NCI-H774 (cell line): ENCODE results near the gene VWF.

Experiments
- DNase-seq: peaks from one replicate; lab custom pipeline; 2025; lab: John Stamatoyannopoulos, UW

The VWF gene

DNA sequence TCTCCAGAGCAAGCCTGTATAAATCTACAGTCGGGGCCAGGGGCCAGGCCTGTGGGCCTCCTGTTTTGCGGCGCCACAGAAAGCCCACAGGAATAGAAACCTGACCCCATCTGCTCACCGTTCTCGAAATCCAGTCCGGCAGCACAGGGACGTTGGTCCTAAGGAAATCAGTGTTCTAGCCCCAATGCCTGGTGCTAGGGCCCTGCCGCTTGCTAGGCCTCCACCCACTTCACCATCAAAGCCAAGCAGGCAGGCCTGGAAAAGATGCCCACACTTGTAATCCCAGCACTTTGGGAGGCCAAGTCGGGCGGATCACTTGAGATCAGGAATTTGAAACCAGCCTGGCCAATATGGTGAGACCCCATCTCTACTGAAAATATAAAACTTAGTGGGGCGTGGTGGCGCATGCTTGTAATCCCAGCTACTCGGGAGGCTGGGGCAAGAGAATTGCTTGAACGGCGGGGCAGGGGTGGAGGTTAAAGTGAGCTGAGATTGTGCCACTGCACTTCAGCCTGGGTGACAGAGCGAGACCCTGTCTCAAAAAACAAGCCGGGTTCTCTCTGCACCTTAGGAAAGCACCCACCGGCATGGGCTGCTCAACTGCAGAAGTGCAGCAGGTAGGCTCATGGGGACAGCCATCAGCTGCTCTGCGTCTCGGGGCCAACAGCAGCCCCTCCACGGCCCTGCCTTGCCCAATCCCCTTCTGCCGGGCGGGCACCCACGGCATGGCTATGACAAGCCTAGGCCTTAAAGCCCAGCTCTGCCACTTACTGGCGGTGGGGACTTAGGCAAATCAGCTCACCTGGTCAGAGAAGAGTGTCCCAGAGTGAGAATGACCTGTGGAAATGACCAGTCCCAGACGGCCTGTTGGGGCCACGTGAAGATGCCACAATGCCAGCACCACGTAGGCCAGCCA, 47.4 kb downstream of the VWF start:
- no peak for DNase-seq

DNA sequence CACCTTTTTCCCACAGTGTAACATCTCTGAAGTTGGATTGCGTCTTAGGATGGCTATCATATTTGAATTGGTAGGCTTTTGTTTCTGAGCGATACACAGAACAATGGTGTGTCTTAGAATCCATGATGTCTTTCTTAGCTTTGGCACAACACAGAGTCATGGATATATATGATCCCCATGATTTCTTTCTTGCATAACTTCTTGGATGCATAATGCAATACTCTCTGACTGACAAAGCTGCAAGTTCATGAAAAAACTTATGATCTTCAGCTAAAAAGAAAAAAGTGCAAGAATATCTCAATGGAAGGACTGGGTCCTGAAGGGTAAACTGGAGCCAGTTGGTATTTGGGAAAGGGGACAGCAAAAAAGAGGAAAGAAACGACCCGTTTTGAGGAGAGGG, 48.1 kb downstream of the VWF start:
- DNase-seq, result no peak

DNA sequence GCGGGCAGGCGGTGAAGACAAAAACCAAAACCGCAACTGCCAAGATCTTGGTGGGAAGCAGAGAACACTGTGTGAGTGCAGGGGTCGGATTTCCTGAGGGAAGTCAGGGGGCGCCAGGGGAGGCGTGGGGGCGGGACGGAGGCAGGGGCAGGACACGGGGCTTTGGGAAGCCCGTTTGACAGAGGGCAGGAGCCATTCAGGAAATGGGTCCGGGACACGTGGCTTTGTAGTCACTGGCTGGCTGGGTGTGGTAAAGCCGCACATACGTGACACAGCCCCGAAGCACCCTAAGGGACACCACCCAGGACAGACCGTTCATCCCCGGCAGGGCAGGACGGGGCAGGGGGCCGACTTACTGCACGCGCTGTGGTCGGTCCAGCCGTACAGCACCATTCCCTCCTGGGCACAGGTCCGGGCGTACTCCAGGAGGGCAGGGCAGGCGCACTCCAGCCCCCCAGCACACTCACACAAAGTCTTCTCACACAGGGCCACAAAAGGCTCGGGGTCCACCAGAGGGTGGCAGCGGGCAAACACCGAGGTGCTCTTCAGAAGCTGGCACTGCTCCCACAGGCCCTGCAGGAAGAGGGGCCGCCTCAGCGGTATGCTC, 49.4 kb downstream of the VWF start:
- no peak for DNase-seq

DNA sequence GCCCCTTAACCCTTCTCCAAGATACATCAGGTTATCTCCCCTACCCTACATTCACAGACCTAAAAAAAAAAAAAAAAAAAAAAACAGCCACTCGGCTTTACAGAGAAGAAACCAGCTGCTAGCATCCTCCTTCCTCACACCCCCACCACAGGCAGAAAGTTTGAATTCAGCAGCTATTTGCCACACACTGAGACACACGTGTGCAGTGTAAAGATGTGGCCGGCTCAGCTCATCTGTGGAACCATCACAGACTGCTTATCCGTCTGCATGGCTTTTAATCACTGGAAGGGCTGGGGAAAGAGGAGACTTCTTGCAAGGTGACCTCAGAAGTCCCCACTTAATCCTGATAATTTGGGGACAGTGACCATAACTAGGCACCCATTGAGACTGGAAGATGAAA, 50.0 kb downstream of the VWF start:
- DNase-seq, result no peak

DNA sequence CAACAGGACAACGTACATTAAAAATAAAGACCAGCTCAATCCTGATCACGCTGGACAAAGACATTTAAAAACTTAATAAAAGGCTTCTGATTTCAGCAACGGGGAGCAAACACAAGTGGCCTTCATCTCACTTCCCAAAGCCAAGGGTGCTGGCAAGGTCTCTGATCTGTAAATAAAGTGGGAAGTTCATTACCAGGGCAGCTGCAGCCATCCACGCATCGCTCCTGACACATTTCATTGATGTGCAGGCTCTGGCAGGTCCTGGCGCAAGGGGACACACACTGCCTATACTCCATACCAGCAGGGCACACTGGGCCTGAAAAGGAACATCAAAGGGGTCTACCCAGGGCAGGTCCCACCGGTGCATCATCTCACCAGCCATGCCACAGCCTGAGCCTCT, 51.0 kb downstream of the VWF start:
- DNase-seq, result no peak

DNA sequence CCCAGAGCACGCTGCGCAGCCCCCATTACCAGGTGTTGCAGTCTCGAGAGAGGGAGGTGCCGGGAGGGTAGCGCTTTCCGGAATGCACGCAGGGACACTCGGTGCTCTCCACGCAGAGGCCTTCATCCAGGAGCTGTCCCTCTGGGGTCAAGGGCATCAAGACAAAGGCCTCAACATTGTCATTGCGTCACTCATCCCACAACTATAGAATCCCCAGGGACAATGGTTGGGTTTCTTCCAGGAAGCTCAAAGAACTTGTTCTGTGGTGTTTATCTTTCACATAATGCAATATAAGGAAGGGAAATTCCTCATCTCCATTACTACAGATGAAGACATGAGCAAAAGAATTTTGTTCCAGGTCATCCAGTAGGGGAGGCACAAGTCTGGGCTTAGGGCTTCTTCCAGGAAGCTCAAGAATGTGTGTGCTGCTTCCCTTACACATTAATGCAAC, 52.1 kb downstream of the VWF start:
- DNase-seq, result no peak

DNA sequence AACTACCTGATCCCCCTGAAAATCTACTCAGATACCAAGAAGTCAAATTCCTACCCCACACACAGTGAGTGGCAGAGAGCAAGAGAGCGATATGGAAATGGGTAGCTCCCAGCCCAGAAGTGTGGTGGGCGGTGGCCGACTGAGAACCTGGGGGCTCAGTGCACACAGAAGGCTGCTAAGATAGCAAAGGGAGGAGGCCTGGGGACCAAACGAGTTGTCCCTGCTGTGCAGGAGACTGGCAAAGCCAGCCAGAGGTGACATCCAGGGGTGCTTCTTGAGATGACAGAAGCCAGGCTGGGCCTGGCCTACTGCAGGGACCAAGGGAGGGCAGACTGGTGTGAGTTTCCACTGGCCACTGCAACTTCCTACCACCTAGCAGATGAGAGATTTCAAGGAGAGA, 52.9 kb downstream of the VWF start:
- DNase-seq, result no peak

DNA sequence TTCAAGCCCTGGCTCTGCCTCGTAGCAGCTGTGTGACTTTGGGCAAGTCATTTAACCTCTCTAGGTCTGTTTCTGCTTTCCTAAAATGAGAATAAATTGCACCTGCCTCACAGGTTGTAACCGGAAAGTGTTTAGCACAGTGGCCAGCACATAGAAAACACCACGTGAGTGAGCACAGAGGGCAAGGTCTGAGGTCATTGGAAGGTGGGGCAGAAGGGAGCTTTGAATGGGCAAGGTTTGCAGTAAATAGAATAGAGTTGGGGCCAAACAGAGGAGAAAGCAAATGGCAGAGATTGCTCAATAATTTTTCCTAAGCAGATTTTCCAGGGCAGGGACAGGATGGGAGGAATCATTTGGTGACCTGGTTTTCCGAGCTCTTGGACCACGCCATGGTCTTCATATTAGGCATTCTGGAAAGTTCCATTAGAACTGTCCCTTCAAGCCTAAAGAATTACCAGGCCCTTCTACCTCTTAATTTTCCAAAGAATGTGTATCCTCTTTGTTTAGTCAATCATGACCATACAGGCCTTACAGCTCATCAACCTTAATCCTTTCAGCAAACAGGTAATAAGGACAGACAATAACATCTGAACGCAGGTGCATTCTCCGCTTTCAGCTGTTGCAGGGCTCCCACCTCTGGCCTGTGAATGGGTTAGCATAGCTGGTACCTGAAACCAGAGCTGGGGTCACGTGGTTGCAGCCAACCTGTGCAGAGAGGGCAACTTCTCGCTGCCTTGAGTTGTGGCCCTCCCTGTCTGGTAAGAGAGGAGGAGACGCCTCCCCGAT, 53.8 kb downstream of the VWF start:
- DNase-seq, result peak; percentile 15

DNA sequence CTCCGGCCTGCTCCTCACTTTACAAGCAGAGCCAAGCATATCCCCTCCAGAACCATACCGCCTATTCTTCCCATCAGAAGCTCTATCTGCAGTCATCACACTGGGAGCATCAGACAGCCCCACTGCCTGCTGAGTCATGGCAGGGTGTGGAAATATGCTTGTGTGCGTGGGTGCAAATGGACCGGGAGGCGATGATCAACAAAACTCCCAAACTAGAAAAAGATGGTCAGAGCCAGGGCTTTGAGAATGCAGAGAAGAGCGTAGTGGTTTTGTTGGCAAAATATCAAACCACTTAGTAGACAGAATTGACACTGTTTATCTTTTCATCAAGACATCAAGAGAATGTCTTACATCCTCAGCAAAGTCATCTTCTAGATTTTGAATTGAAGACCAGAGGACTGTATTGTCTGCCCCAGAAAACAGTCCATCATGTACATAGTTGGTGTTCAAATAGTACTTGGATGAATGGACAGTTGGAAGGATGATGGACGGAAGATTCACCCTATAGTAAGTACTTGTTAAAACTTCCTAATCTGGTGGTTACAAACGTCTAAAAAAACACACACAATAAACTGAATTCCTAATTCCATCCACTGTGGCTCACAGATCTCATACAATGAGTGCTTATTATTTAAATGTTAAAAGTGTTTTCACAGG, 54.9 kb downstream of the VWF start:
- no peak for DNase-seq

DNA sequence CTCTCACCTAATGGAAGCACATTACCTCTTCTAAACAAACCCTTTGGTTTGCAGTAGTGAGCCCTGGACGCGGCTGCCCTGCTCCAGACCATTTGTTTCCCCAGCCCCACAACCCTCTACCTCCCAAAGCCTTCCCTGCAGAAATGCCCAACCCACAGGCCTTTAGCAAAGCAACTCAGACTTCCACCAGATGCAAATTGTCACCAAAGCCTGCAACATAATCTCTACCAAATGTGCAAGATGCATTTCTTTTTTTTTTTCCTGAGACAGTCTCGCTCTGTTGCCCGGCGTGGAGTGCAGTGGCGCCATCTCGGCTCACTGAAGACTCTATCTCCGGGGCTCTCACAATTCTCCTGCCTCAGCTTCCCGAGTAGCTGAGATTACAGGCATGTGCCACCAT, 56.2 kb downstream of the VWF start:
- no peak for DNase-seq

DNA sequence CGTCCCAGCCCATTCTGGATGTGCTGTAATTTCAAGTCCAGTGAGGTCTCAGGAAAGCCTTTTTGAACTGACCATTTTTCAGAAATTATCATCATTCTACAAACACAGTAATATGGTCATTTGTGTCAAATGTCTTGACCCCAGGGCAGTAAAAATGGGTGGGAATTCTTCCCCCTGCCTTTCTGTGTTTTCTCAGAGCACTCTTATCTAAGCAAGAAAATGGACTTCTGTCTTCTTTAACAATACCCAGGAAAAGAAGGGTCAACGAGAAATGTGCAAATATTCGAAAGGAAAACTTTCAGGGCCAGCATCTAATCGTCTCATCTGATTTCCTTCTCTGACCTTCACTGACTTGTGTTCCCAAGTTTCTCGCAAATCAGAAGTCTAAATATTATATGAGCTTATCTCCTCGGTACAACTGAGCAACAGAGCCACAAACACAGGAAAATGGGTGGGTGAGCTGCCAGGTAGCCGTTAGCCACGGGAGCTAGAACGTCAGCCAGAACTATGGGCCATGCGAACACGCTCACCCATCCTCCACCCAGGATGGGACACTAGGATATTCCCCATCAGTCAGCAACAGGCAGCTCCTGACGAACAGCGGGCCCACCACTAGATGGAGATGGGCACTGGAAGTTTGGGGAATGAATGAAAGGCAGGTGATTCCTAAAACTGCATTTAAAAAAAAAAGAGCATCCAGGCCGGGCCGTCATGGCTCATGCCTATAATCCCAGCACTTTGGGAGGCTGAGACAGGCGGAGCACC, 57.1 kb downstream of the VWF start:
- DNase-seq, result no peak

DNA sequence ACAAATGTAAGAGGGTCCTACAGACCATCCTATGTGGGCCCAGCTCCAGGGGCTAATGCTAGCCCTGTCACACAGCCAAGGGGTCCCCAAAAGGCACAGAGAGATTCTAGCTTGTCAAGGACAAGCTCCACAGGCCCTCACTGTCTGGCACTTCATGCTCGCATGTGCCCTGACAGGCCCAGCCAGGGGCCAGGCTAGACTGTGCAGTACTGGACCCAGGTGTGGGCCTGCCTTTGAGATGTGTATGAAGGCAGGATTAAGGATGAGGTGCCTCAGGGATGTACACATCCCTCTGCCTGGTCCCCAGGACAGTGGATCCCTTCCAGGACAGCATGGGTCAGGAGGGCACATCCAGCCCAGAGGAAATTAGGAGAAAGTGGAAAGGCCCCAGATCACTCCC, 57.8 kb downstream of the VWF start:
- DNase-seq, result no peak

DNA sequence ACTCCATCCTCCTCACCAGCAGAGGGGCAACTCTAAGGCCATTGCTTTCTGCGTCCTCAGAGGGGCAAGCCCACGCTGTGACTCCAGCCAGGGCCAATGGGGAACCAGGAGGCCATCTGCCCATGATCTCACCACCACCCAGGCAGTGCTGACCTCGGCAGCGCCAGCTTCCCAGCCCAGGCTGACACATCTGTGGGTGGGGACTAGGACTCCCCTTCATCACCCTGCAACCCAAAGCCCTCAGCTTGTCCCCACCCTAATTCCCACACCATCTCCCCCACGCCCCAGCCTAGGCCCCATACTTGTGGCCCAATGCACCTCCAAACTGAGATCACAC, 58.6 kb downstream of the VWF start:
- no peak for DNase-seq

DNA sequence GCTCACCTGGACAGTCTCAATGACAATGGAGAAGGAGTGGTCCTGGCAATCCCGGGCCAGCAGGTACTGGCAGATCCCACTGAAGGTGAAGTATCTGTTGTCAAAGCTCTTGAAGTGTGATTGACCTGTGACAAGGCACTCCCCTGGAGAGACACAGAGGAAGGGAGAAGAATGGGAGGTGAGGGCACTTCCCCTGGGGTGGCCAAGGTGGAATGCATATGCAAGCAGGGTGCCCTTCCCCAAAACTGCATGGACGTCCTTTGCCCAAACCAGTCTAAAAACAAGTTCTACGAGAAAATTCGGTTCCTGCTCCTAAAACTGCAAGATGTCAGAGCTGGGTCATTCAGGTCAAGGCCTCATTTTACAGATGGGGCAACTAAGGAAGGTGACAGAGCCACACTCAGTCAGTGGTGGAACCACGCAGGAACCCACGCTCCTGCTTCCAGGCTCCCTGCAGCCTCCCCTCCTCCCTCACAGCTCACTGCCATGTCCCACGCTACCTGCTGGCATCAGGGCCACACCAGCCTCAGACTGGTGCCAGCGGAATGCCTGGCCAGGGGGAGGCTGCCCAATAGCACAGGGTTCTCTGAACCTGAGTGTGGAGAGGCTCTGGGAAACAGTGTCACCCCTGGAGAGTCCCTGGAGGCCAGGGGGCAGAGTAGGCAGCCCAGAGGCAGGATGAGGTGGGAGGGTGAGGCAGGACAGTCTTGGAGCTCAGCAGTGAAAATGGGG, 59.2 kb downstream of the VWF start:
- DNase-seq, result no peak

DNA sequence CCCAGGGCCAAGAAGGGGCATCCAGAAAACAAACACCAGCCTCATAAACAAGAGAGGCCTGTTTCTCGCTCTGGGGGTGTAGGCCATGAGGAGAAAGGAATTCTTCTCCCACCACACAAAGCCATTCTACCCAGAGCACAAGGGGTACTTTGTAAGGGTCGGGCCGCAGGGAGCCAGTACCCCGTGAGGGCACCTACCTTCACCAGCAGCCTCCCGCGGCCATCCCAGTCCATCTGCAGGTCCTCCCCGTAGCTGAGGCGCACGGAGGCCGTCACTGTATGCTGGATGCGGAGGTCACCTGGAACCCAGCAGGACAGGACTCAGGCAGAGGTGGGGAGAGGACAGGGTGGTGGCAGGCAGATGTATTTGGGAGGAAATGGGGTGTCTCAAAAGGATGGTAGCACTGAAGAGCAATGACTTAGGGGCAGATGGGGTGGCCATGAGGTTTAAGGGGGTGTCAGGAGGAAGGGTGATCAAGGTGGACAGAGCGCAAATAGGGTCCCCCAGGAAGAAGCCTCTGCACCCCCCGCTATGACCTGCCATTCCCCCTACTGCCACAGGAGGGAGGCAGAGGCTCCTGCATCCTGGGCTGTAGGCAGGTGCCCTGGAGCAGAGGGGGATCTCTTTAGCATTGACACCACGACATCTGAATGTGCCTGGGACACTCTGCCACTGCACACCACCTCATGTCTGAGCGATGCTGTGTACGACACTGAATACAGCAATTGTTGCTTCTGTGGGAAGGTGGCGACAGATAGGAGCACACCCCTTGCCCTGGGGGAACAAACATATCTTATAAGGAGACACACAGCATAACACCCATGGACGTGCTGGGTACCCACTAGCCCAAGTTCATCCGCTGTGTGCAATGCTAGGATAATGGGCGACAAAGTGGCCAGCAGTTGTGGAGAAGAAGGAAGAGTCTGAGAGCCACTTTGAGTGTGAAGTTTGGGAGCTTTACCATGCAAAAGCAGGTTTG, 61.4 kb downstream of the VWF start:
- DNase-seq, result peak; percentile 10

DNA sequence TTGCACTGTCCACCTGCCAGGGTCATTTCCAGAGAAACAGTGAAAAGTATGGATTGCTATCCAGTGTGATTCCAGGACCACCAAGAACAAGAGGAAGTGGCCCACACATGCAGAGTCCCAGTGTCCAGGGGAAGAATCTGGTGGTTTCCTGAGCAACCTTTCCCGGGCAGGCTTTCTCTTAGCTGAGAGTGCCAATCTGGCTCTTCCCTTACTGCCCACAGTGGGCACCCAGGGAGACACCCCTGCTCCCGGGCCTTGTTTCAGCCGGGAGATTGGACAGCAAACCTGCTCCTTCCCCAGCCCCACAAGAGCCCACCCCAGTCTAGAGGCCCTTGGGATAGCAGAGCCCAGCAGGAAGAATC, 62.1 kb downstream of the VWF start:
- no peak for DNase-seq

DNA sequence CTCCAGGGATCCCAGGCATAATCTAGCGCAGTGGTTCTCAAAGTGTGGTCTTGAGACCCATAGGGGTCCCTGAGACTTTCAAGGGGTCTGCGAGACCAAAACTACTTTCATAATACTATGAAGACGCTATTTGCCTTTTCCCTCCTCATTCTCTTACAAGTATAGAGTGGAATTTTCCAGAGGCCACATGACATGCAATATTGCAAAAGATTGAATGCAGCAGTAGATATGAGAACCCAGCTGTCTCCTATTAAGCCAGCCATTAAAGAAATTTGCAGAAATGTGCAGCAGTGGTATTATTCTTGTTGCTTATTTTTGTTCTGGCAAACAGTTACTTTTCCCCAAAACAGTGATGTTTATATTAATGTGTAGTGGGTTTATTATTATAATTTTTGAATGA, 62.8 kb downstream of the VWF start:
- no peak for DNase-seq

DNA sequence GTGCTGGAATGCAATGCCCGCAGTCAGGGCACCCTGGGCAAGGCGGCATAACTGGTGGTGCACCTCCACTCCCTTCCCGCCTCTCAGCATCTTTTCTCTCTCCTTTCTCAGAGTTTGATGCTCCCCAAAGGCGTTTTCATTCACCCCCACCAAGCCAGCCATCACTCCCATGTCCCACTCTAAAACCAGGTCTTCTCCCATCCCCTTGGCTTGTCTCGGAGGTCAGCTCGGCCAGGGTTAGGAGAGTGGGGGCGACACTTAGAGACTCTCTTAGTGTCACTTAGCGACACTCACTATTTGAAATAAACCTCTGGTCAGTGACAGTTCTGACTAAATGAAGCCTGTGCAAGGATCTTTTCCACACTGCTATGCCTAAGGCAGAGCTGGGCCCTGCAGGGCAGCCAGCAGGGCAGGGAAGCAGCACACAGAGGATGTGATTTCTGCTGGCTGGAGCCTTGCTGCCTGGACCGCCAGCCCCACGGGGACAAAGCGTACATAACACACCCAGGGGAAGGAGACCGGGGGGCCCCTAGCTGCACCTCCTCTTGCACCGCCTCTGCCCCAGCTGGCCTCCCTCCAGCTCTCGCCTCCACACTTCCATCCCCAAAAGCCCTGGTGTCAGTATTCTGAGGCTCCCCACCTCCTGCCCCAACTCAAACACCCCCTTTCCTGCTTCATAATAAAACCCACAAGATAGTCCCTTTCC, 64.5 kb downstream of the VWF start:
- DNase-seq, result no peak

DNA sequence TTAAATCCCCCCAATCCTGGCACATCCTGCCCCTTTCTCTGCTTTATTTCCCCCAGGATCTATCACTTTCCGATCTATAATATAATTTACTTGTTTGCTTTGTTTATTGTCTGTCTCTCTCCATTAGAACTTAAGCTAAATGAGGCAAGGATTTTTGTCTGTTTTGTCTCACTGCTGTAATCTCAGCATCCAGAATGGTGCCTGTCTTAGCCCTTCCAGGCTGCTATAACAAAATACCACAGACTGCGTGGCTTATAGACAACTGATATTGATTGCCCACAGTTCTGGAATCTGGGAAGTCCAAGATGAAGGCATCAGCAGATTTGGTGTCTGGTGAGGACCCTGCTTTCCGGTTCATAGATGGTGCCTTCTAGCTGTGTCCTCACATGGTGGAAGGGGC, 65.2 kb downstream of the VWF start:
- no peak for DNase-seq
